H1 (cell line): ENCODE measurements around the gene PPCDC. TPM values are rescaled to one million over a fixed set of nuclear protein-coding genes. Genes with fewer than 3 reads are reported as not detected.
A peak's percentile ranks its signal among the peaks of the same experiment; 100 is the strongest.

Experiments
- BACH1 ChIP-seq: IDR thresholded peaks from 2 replicates; pipeline ENCODE4 v1.6.1; 2012; ENCODE audit warnings: low read length, improper control_type of control experiment
- CBX8 ChIP-seq: fragments of 300-800, 300-1000 bp; sonication (generic); IDR thresholded peaks from 2 replicates; pipeline ENCODE4 v1.7.1; 2016; ENCODE audit warnings: low read depth, low read length, borderline replicate concordance
- CHD2 ChIP-seq: IDR thresholded peaks from 2 replicates; pipeline ENCODE4 v1.6.1; 2012; ENCODE audit warnings: low read length, improper control_type of control experiment
- CREB1 ChIP-seq: IDR thresholded peaks from 2 replicates; pipeline ENCODE4 v1.6.1; 2012; ENCODE audit warnings: inconsistent platforms
- EGR1 ChIP-seq: IDR thresholded peaks from 2 replicates; pipeline ENCODE4 v1.6.1; 2011; ENCODE audit warnings: low read depth, low read length, borderline replicate concordance
- FOSL1 ChIP-seq: IDR thresholded peaks from 2 replicates; pipeline ENCODE4 v1.6.1; 2011; ENCODE audit warnings: mild to moderate bottlenecking, low read depth, low read length, moderate library complexity; ENCODE audit not compliant: insufficient read depth
- GTF2F1 ChIP-seq: IDR thresholded peaks from 2 replicates; pipeline ENCODE4 v1.6.1; 2012; ENCODE audit warnings: low read depth, low read length, improper control_type of control experiment, borderline replicate concordance
- HDAC2 ChIP-seq, 2 experiments: fragments of 300-600 bp in 1 of 2; sonication (generic) in 1 of 2; IDR thresholded peaks; 2 replicates each; pipeline ENCODE4 v1.6.1; 2011 to 2012; ENCODE audit warnings: low read depth in 2 of 2, low read length in 2 of 2, mild to moderate bottlenecking in 2 of 2, moderate library complexity in 2 of 2, borderline replicate concordance in 1 of 2, inconsistent platforms in 1 of 2
- HDAC6 ChIP-seq: IDR thresholded peaks from one replicate; pipeline ENCODE4 v1.7.1; 2012; ENCODE audit warnings: low read depth, mild to moderate bottlenecking, inconsistent platforms, low read length, moderate library complexity
- JUND ChIP-seq: IDR thresholded peaks from 2 replicates; pipeline ENCODE4 v1.6.1; 2011; ENCODE audit warnings: mild to moderate bottlenecking, improper control_type of control experiment, low read length
- NRF1 ChIP-seq: IDR thresholded peaks from 2 replicates; pipeline ENCODE4 v1.6.1; 2011; ENCODE audit warnings: mild to moderate bottlenecking, low read depth, low read length, improper control_type of control experiment
- PHF8 ChIP-seq: fragments of 200-600 bp; sonication (generic); conservative IDR thresholded peaks from 2 replicates; pipeline ENCODE4 v1.7.1; 2012; ENCODE audit warnings: low read depth, mild to moderate bottlenecking, inconsistent platforms, low read length, moderate library complexity
- POLR2AphosphoS5 ChIP-seq: IDR thresholded peaks from 2 replicates; pipeline ENCODE4 v1.6.1; 2011; ENCODE audit warnings: low read depth, low read length
- SIRT6 ChIP-seq: IDR thresholded peaks from one replicate; pipeline ENCODE4 v1.7.1; 2012; ENCODE audit warnings: low read length, inconsistent platforms
- SP4 ChIP-seq: IDR thresholded peaks from 2 replicates; pipeline ENCODE4 v1.6.1; 2012; ENCODE audit warnings: low read length, inconsistent platforms
- SRF ChIP-seq: IDR thresholded peaks from 2 replicates; pipeline ENCODE4 v1.6.1; 2011; ENCODE audit warnings: mild to moderate bottlenecking, low read depth, low read length, moderate library complexity
- YY1 ChIP-seq: IDR thresholded peaks from 2 replicates; pipeline ENCODE4 v1.6.1; 2011; ENCODE audit warnings: low read depth, mild to moderate bottlenecking, low read length
- polyA plus RNA-seq, 7 experiments: library from polyadenylated mRNA; depleted of rRNA in 3 of 7; stranded (reverse) in 5 of 7; unstranded in 2 of 7; fragments of >200 nt in 5 of 7; fragments of 200-250 nt in 2 of 7; gene quantifications; 1 replicate in 5 of 7; 2 replicates in 1 of 7; 4 replicates in 1 of 7; pipeline versions ENCODE4 v1.2.1 to v1.2.3, GENCODE V29; 2011 to 2013; ENCODE audit warnings: missing spikeins in 2 of 7, mixed read lengths in 2 of 7
- total RNA-seq: library from RNA; stranded (reverse); fragmentation: NEBNext Ultra II Directional; extraction: Animal tissue kit (Norgen Biotek cat#: 25700); gene quantifications from 2 replicates; pipeline ENCODE4 v1.2.1, GENCODE V29; 2021
- TF ChIP-seq, protein P1 (sequence below): IDR thresholded peaks from 2 replicates; pipeline ENCODE4 v1.6.1; 2012; ENCODE audit warnings: inconsistent platforms
- TF ChIP-seq, protein P2 (sequence below): IDR thresholded peaks from 2 replicates; pipeline ENCODE4 v1.6.1; 2011; ENCODE audit warnings: low read length, improper control_type of control experiment
- TF ChIP-seq, protein P3 (sequence below): IDR thresholded peaks from 2 replicates; pipeline ENCODE4 v1.6.1; 2011; ENCODE audit warnings: low read depth, mild to moderate bottlenecking, low read length; ENCODE audit not compliant: insufficient read depth
- TF ChIP-seq, protein P4 (sequence below), 3 experiments: IDR thresholded peaks; 1 replicate in 2 of 3; 2 replicates in 1 of 3; pipeline versions ENCODE4 v1.5.1 to v1.6.1; 2011; ENCODE audit warnings: low read length in 3 of 3, mild to moderate bottlenecking in 3 of 3, inconsistent platforms in 2 of 3, low read depth in 1 of 3, moderate library complexity in 1 of 3; ENCODE audit not compliant: insufficient read depth in 1 of 3; ENCODE audit errors: control extremely low read depth in 1 of 3

The PPCDC gene
- total and polyA plus RNA-seq, 2 of the 8 experiments (the other 6 are each of a cell fraction or from before 2014, with no cell fraction given): 11.3 to 29.7 TPM

DNA sequence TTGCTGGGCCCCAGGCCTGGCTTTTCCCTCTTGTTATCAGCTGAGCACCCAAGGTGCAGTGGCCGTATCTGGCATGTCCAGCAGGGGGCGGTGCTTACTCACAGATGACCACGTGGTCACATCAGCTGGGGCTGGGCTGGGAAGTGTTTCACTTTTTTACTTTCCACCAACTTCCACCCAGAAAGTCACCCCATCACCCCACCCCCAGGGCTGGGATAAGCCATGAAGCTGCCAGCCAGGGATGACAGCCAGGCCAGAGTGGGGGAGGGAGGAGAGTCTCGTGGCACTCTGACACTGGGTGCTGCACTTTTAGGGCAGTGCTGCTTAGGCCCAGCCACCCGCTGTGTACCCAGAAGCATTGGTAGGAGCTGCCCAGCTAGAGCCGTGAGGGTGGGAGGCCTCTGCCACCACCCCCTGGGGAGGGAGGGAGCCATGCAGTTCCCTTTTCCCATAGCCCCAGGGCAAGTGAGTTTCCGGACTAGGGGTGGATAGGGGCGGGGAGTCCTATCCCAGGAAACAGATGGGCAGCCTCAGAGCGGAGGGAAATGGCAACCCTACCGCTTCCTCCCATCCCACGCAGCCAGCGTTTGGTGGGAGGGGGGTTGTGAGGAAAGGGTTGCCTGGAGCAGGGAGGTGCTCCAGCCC lies 6.1 kb downstream of the PPCDC start (continued):
- TF ChIP-seq, protein P1, sequence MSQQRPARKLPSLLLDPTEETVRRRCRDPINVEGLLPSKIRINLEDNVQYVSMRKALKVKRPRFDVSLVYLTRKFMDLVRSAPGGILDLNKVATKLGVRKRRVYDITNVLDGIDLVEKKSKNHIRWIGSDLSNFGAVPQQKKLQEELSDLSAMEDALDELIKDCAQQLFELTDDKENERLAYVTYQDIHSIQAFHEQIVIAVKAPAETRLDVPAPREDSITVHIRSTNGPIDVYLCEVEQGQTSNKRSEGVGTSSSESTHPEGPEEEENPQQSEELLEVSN: no peak
- TF ChIP-seq PHF8 (no peak), HDAC2 (IDR thresholded peaks at IDR 0.05; ENCODE audit: borderline replicate concordance in 1 of 2, low read depth in 2 of 2, low read length in 2 of 2) (no peak), NRF1 (no peak), HDAC6 (no peak), YY1 (no peak), CBX8 (no peak), CHD2 (no peak), SRF (no peak), BACH1 (no peak), SP4 (no peak), FOSL1 (no peak), EGR1 (no peak), GTF2F1 (no peak), JUND (no peak), CREB1 (0 out of 2 replicates have a peak, but pooled peaks have one; percentile 17), POLR2AphosphoS5 (no peak), SIRT6 (no peak)
- TF ChIP-seq, protein P2, sequence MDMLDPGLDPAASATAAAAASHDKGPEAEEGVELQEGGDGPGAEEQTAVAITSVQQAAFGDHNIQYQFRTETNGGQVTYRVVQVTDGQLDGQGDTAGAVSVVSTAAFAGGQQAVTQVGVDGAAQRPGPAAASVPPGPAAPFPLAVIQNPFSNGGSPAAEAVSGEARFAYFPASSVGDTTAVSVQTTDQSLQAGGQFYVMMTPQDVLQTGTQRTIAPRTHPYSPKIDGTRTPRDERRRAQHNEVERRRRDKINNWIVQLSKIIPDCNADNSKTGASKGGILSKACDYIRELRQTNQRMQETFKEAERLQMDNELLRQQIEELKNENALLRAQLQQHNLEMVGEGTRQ: peak; percentile 75
- TF ChIP-seq, protein P3, sequence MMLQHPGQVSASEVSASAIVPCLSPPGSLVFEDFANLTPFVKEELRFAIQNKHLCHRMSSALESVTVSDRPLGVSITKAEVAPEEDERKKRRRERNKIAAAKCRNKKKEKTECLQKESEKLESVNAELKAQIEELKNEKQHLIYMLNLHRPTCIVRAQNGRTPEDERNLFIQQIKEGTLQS: 0 out of 2 replicates have a peak, but pooled peaks have one; percentile 52
- TF ChIP-seq, protein P4, sequence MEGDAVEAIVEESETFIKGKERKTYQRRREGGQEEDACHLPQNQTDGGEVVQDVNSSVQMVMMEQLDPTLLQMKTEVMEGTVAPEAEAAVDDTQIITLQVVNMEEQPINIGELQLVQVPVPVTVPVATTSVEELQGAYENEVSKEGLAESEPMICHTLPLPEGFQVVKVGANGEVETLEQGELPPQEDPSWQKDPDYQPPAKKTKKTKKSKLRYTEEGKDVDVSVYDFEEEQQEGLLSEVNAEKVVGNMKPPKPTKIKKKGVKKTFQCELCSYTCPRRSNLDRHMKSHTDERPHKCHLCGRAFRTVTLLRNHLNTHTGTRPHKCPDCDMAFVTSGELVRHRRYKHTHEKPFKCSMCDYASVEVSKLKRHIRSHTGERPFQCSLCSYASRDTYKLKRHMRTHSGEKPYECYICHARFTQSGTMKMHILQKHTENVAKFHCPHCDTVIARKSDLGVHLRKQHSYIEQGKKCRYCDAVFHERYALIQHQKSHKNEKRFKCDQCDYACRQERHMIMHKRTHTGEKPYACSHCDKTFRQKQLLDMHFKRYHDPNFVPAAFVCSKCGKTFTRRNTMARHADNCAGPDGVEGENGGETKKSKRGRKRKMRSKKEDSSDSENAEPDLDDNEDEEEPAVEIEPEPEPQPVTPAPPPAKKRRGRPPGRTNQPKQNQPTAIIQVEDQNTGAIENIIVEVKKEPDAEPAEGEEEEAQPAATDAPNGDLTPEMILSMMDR (IDR thresholded peaks at IDR 0.05; ENCODE audit: control extremely low read depth in 1 of 3, insufficient read depth in 1 of 3, low read depth in 1 of 3, low read length in 3 of 3): peak; percentile 92 to 97 (median 95)
